Keratinocyte (primary cell): Measurements from ENCODE around the gene MAD1L1. TPM values are rescaled to one million over a fixed set of nuclear protein-coding genes. Genes with fewer than 3 reads are reported as not detected.

Experiments
- DNase-seq: peaks from one replicate; pipeline ENCODE4 v3.0.0-alpha.2; 2011; ENCODE audit warnings: low read depth, missing footprints, low spot score
- FAIRE-seq: peaks from 2 replicates; lab custom pipeline; 2011; peaks lifted over from hg19 to GRCh38; lab: Jason Lieb, UNC
- H2AFZ ChIP-seq: 2 replicates; pipeline ENCODE4 v1.6.0; 2012; ENCODE audit warnings: low read length, control low read depth, inconsistent platforms; ENCODE audit not compliant: control insufficient read depth
- H3K27ac ChIP-seq: 2 replicates; pipeline ENCODE4 v1.5.1; 2011; ENCODE audit warnings: low read length; ENCODE audit not compliant: control insufficient read depth, insufficient read depth
- H3K27me3 ChIP-seq: 3 replicates; pipeline ENCODE4 v1.6.0; 2011; ENCODE audit warnings: low read length; ENCODE audit not compliant: control insufficient read depth, insufficient read depth; ENCODE audit errors: extremely low read depth
- H3K36me3 ChIP-seq, 2 experiments: 2 replicates in 1 of 2; 3 replicates in 1 of 2; pipeline ENCODE4 v1.5.1; 2011; ENCODE audit warnings: low read length in 2 of 2, mild to moderate bottlenecking in 1 of 2; ENCODE audit not compliant: control insufficient read depth in 2 of 2, insufficient read depth in 2 of 2; ENCODE audit errors: extremely low read depth in 1 of 2
- H3K4me1 ChIP-seq: 3 replicates; pipeline ENCODE4 v1.5.1; 2011; ENCODE audit warnings: low read length; ENCODE audit not compliant: control insufficient read depth, insufficient read depth; ENCODE audit errors: extremely low read depth
- H3K4me2 ChIP-seq: 3 replicates; pipeline ENCODE4 v1.6.0; 2011; ENCODE audit warnings: low read depth, low read length; ENCODE audit not compliant: control insufficient read depth, insufficient read depth; ENCODE audit errors: extremely low read depth
- H3K4me3 ChIP-seq, 3 experiments: fragments of 200-600 bp in 1 of 3; sonication (generic) in 1 of 3; 2 replicates in 2 of 3; 3 replicates in 1 of 3; pipeline ENCODE4 v1.5.1; 2011 to 2016; ENCODE audit warnings: low read length in 3 of 3, mild to moderate bottlenecking in 3 of 3, control low read depth in 2 of 3, inconsistent platforms in 1 of 3, low read depth in 1 of 3, mixed read lengths in 1 of 3, mixed run types in 1 of 3, moderate library complexity in 1 of 3; ENCODE audit not compliant: control insufficient read depth in 2 of 3, insufficient read depth in 2 of 3; ENCODE audit errors: extremely low read depth in 1 of 3
- H3K79me2 ChIP-seq: 2 replicates; pipeline ENCODE4 v1.6.0; 2012; ENCODE audit warnings: low read length; ENCODE audit not compliant: control insufficient read depth, insufficient read depth
- H3K9ac ChIP-seq: 3 replicates; pipeline ENCODE4 v1.6.0; 2011; ENCODE audit warnings: low read length; ENCODE audit not compliant: control insufficient read depth, insufficient read depth; ENCODE audit errors: extremely low read depth
- H3K9me1 ChIP-seq: 3 replicates; pipeline ENCODE4 v1.6.0; 2011; ENCODE audit warnings: low read length; ENCODE audit not compliant: control insufficient read depth, insufficient read depth; ENCODE audit errors: extremely low read depth
- H3K9me3 ChIP-seq: 2 replicates; pipeline ENCODE4 v1.5.1; 2012; ENCODE audit warnings: low read depth, low read length; ENCODE audit not compliant: control insufficient read depth
- H4K20me1 ChIP-seq: 3 replicates; pipeline ENCODE4 v1.6.0; 2011; ENCODE audit warnings: low read length; ENCODE audit not compliant: control insufficient read depth, insufficient read depth; ENCODE audit errors: extremely low read depth
- CTCF ChIP-seq, 3 experiments: IDR thresholded peaks in 1 of 3; conservative IDR thresholded peaks in 1 of 3; optimal IDR thresholded peaks in 1 of 3; 2 replicates in 2 of 3; 3 replicates in 1 of 3; pipeline versions ENCODE3 to v1.5.1; 2011; ENCODE audit warnings: low read length in 3 of 3, mild to moderate bottlenecking in 3 of 3, moderate library complexity in 2 of 3, control low read depth in 1 of 3, inconsistent platforms in 1 of 3; ENCODE audit not compliant: insufficient read depth in 2 of 3; ENCODE audit errors: extremely low read depth in 1 of 3
- EZH2 ChIP-seq: IDR thresholded peaks from one replicate; pipeline ENCODE4 v1.6.1; 2012; ENCODE audit warnings: inconsistent platforms, mild to moderate bottlenecking, low read length, moderate library complexity
- dilution Hi-C: fragments of 300-500 bp; cut with MboI; formaldehyde crosslinking; loops from one replicate; pipeline ENCODE4 v1.7.0; 2020; ENCODE audit warnings: low sequenced_read_pairs; ENCODE audit not compliant: extremely low pct_ligation_motif_present
- polyA plus RNA-seq, 5 experiments: library from polyadenylated mRNA; depleted of rRNA in 3 of 5; stranded (reverse) in 3 of 5; stranded (forward) in 1 of 5; unstranded in 1 of 5; fragments of >200 nt; gene quantifications; 1 replicate in 1 of 5; 2 replicates in 3 of 5; 3 replicates in 1 of 5; pipeline versions ENCODE4 v1.2.1 to v1.2.3, GENCODE V29; 2011 to 2012; ENCODE audit warnings: missing spikeins in 2 of 5, low read depth in 1 of 5, low replicate concordance in 1 of 5

Gene MAD1L1
- polyA plus RNA-seq, 1 donor (not counting 4 experiments of a cell fraction or from before 2014, with no cell fraction given) = 18.0 TPM

DNA sequence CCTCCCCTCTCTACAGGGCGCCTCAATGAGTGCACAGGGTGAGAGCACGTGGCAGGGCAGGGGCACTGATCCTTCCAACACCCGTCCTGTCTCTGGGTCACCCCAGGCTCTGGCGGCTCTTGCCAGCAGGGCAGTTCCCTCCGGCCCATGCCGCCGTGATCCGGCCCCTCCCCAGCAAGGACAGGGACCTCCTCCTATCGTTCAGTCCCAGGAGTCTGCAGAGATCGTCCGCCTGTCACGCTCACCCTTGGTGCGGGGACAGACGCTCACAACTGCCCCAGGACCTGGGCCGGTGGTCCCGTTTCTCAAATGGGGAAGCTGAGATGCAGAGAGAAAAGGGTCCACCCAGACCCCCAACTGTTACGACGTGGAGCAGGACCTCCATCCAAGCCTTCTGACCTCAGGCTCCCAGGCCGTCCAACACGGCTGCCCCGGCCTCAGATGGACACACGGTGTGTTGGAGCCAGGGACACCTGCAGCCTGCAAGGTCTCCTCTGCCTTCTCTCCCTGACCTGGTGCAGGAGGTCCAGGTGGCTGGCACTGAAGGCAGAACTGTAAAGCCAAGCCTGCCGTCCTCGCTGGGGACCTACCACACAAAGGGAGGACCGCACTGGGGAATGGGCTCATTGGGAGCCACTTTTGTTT, 313.7 kb downstream of the MAD1L1 start:
- Histone ChIP-seq H3K27ac (no peak overlapping the region), H3K27me3 (no peaks in the 10 kb centered on the region), H3K79me2 (no peaks in the 10 kb centered on the region), H3K9ac (no peak overlapping the region), H3K4me3 (no peak overlapping the region), H3K9me1 (no peaks in the 10 kb centered on the region), H4K20me1 (no peaks in the 10 kb centered on the region), H2AFZ (no peak overlapping the region), H3K9me3 (no peaks in the 10 kb centered on the region), H3K4me2 (no peak overlapping the region), H3K4me1 (peaks cover 11% of the 10 kb centered on the region), H3K36me3 (peaks cover 0 to 3% of the 10 kb centered on the region in 2 experiments)
- FAIRE-seq (no peak), DNase-seq (no peak)
- dilution Hi-C loops = no loop called here
- TF ChIP-seq CTCF (optimal IDR thresholded peaks at IDR 0.05 in 1 of 3, IDR thresholded peaks at IDR 0.05 in 1 of 3, conservative IDR thresholded peaks at IDR 0.05 in 1 of 3; ENCODE audit: extremely low read depth in 1 of 3, insufficient read depth in 2 of 3, low read length in 3 of 3) (no peak), EZH2 (no peak)

DNA sequence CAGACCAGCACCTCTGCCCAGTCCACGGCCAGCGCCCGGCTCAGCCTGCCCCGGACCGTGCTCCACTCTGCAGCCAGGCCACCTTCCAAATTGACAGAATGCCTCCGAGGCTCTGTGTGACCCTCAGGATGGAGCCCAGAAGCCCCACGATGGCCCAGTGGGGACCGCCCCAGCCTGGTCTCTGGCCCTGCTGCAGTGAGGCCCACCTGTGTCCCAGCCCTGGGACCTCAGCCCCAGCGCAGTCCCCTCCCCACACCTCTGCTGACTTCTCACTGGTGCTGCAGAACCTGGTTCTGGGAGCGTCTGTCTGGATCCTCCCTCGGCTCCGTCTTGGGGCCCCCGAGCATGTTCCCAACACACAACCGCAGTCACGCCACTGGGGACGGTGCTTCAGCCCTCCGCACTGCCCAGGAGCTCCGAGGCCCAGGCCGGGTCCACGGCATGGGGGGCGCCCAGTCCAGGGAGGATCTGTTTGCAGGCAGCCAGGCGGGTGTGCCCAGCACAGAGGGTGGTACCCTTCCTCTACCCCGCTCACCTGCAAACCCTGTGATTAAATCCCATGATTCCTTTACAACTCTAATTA, 314.6 kb downstream of the MAD1L1 start:
- peaks cover 11% of the 10 kb centered on the region for H3K4me1 ChIP-seq
- H3K9me3 ChIP-seq = no peaks in the 10 kb centered on the region
- no peaks in the 10 kb centered on the region for H4K20me1 ChIP-seq
- H3K79me2 ChIP-seq = no peaks in the 10 kb centered on the region
- H3K9me1 ChIP-seq = no peaks in the 10 kb centered on the region
- peaks cover 0 to 3% of the 10 kb centered on the region in 2 experiments for H3K36me3 ChIP-seq
- no peak for DNase-seq
- no peak overlapping the region for H3K4me3 ChIP-seq
- H3K27ac ChIP-seq = no peak overlapping the region
- H3K27me3 ChIP-seq = no peaks in the 10 kb centered on the region
- FAIRE-seq = no peak
- dilution Hi-C loops = no loop called here
- no peak overlapping the region for H2AFZ ChIP-seq
- H3K9ac ChIP-seq = no peak overlapping the region
- TF ChIP-seq CTCF (optimal IDR thresholded peaks at IDR 0.05 in 1 of 3, IDR thresholded peaks at IDR 0.05 in 1 of 3, conservative IDR thresholded peaks at IDR 0.05 in 1 of 3; ENCODE audit: extremely low read depth in 1 of 3, insufficient read depth in 2 of 3, low read length in 3 of 3) = no peak
- TF ChIP-seq EZH2 = no peak
- H3K4me2 ChIP-seq = no peak overlapping the region
